Measurements from ENCODE around the gene SMG6.
"Not testable (repeated sequence)": the region's sequence is repeated elsewhere in the genome, so short reads cannot be mapped to it uniquely, and the experiment has no call there.

The SMG6 gene

DNA sequence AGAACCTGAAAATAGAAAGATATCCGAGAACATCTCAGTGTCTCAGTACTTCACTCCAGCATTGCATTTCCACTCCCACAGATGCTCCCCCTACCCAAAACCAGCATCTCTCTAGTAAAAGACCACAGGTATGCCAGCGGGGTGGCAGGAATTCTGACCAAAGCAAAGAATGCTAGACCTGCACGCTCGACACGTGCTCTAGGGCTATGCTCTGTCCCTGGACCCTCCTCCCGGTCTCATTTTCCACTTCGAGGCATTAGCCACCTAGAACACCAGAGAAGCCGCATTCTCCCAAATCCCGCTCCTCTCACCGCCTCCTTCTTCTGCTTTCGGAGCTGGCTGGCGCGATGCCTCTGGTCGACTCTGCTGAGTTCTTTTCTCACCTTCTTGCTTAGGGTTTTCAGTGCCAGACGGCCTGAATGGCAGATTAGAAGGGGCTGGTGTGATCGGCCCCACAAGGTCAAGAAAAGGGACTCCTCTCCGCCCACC is 32.2 kb upstream of the SMG6 start:
- TF ChIP-seq, protein P1, sequence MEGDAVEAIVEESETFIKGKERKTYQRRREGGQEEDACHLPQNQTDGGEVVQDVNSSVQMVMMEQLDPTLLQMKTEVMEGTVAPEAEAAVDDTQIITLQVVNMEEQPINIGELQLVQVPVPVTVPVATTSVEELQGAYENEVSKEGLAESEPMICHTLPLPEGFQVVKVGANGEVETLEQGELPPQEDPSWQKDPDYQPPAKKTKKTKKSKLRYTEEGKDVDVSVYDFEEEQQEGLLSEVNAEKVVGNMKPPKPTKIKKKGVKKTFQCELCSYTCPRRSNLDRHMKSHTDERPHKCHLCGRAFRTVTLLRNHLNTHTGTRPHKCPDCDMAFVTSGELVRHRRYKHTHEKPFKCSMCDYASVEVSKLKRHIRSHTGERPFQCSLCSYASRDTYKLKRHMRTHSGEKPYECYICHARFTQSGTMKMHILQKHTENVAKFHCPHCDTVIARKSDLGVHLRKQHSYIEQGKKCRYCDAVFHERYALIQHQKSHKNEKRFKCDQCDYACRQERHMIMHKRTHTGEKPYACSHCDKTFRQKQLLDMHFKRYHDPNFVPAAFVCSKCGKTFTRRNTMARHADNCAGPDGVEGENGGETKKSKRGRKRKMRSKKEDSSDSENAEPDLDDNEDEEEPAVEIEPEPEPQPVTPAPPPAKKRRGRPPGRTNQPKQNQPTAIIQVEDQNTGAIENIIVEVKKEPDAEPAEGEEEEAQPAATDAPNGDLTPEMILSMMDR (IDR thresholded peaks at IDR 0.05; ENCODE audit: low read depth, low read length): no peak
- no peak for DNase-seq
- Histone ChIP-seq H3K27me3 (ENCODE audit: insufficient read depth, low read depth, severe bottlenecking) (no peaks in the 10 kb centered on the region), H3K9me3 (ENCODE audit: severe bottlenecking) (no peaks in the 10 kb centered on the region), H3K4me3 (ENCODE audit: low read depth, low read length) (peak overlapping the region; percentile 76), H3K36me3 (peaks cover 56% of the 10 kb centered on the region), H3K27ac (peak overlapping the region; percentile 83)

DNA sequence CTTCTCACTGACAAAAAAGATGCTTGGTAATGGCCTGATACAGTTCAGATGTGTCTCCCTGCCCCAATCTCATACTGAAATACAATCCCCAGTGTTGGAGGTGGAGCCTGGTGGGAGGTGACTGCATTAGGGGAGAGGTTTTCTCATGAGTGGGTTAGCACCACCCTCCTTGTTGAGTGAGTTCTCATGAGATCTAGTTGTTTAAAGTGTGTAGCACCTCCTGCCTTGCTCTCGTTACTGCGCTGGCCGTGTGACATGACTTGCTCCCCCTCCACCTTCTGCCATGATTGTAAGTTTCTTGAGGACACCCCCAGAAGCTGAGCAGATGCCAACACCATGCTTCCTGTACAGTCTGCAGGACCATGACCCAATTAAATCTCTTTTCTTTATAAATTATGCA is 27.7 kb upstream of the SMG6 start:
- no peak overlapping the region for H3K27ac ChIP-seq
- TF ChIP-seq, protein P1 (IDR thresholded peaks at IDR 0.05; ENCODE audit: low read depth, low read length): no peak
- peaks cover 86% of the 10 kb centered on the region for H3K36me3 ChIP-seq
- DNase-seq: no peak
- H3K4me3 ChIP-seq (ENCODE audit: low read depth, low read length): no peak overlapping the region
- H3K9me3 ChIP-seq (ENCODE audit: severe bottlenecking): no peaks in the 10 kb centered on the region
- no peaks in the 10 kb centered on the region for H3K27me3 ChIP-seq (ENCODE audit: insufficient read depth, low read depth, severe bottlenecking)

DNA sequence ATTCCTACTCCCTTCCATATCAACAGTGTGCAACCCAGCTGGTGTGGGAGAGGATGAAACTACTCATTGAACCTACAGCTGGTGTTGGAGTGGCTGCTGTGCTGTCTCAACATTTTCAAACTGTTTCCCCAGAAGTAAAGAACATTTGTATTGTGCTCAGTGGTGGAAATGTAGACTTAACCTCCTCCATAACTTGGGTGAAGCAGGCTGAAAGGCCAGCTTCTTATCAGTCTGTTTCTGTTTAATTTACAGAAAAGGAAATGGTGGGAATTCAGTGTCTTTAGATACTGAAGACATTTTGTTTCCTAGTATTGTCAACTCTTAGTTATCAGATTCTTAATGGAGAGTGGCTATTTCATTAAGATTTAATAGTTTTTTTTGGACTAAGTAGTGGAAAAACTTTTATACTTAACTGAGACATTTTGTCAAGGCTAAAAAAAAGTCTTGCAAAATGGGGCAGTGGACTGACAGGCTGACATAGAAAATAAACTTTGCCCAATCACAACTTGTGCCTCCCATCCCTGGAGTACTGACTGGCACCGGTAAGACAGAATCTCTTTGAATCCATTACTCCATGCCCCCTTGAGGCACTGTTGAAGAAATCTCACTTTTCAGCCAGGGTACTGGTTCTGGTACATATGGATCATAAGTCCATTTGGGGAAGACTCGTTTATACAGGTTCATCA is 20.2 kb upstream of the SMG6 start:
- TF ChIP-seq, protein P1 (IDR thresholded peaks at IDR 0.05; ENCODE audit: low read depth, low read length): no peak
- Histone ChIP-seq H3K9me3 (ENCODE audit: severe bottlenecking) (no peaks in the 10 kb centered on the region), H3K27me3 (ENCODE audit: insufficient read depth, low read depth, severe bottlenecking) (no peaks in the 10 kb centered on the region), H3K27ac (no peak overlapping the region), H3K4me3 (ENCODE audit: low read depth, low read length) (no peak overlapping the region), H3K36me3 (peaks cover 53% of the 10 kb centered on the region)
- DNase-seq: no peak

DNA sequence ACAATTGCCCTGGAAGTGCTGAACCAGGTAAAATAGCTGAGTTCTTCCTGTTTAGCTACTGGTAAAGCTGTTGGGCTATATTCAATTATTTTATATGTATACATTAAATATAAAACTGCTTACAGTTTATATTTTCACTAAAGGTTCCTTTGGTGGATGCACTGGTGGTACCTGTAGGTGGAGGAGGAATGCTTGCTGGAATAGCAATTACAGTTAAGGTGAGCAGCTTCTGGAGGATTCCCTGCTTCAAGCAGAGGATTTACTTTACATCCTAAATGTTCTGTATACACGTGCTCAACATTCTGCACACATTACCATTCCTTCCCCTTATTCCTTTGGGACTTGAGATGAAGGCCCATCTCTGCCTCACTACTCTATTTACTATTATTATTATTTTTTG is 17.8 kb upstream of the SMG6 start:
- TF ChIP-seq, protein P1 (IDR thresholded peaks at IDR 0.05; ENCODE audit: low read depth, low read length): no peak
- peaks cover 41% of the 10 kb centered on the region for H3K36me3 ChIP-seq
- DNase-seq: no peak
- no peak overlapping the region for H3K27ac ChIP-seq
- no peaks in the 10 kb centered on the region for H3K27me3 ChIP-seq (ENCODE audit: insufficient read depth, low read depth, severe bottlenecking)
- H3K9me3 ChIP-seq (ENCODE audit: severe bottlenecking): no peaks in the 10 kb centered on the region
- no peak overlapping the region for H3K4me3 ChIP-seq (ENCODE audit: low read depth, low read length)

DNA sequence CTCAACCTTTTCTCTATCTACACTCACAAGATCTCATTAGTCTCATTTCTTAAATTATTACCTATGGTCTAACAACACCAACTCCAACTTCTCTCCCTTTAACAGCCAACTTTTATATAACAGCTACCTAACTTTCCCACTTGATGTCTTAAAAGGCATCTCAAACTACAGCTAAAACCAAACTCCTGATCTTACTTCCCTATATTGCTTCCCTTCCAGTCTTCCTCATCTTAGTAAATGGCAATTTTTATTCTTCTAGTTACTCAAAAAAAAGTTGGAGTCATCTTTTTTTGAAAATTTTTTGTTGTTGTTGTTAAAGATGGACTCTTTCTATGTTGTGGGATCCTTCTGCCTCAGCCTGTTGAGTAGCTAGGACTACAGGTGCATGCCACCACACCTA is 15.5 kb upstream of the SMG6 start:
- TF ChIP-seq, protein P1 (IDR thresholded peaks at IDR 0.05; ENCODE audit: low read depth, low read length): no peak
- Histone ChIP-seq H3K9me3 (ENCODE audit: severe bottlenecking) (no peaks in the 10 kb centered on the region), H3K36me3 (peaks cover 19% of the 10 kb centered on the region), H3K27ac (no peak overlapping the region), H3K4me3 (ENCODE audit: low read depth, low read length) (no peak overlapping the region), H3K27me3 (ENCODE audit: insufficient read depth, low read depth, severe bottlenecking) (no peaks in the 10 kb centered on the region)
- DNase-seq: no peak

DNA sequence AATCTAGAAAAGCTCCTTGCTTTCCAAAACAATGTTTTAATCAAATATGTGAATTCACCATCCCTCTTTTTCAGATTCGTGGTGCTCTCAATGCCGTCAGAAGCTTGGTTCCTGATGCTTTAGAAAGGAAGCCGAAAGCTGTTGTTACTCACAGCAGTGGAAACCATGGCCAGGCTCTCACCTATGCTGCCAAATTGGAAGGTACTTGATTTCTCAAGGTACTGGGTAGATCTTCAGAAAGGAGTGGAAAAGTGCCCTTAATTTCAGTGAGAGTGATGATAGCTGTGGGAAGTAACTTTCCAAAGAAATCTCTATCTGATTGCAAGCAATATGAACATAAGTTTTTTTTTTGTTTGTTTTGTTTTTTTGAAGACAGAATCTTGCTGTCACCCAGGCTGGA is 14.2 kb upstream of the SMG6 start:
- peaks cover 7% of the 10 kb centered on the region for H3K36me3 ChIP-seq
- no peak for DNase-seq
- H3K27me3 ChIP-seq (ENCODE audit: insufficient read depth, low read depth, severe bottlenecking): no peaks in the 10 kb centered on the region
- H3K4me3 ChIP-seq (ENCODE audit: low read depth, low read length): no peak overlapping the region
- no peak overlapping the region for H3K27ac ChIP-seq
- no peaks in the 10 kb centered on the region for H3K9me3 ChIP-seq (ENCODE audit: severe bottlenecking)
- TF ChIP-seq, protein P1 (IDR thresholded peaks at IDR 0.05; ENCODE audit: low read depth, low read length): no peak

DNA sequence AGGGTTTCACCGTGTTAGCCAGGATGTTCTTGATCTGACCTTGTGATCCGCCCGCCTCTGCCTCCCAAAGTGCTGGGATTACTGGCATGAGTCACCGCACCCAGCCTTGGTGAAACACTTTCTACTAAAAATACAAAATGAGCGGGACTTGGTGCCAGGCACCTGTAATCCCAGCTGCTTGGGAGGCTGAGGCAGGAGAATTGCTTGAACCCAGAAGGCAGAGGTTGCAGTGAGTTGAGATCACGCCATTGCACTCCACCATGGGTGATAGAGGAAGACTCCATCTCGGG is 13.3 kb upstream of the SMG6 start:
- not testable (repeated sequence) for H3K36me3 ChIP-seq; H3K27me3 ChIP-seq (ENCODE audit: insufficient read depth, low read depth, severe bottlenecking); H3K27ac ChIP-seq; H3K4me3 ChIP-seq (ENCODE audit: low read depth, low read length); H3K9me3 ChIP-seq (ENCODE audit: severe bottlenecking); DNase-seq
